ACHN (cell line): ENCODE results near the gene MAF.

Experiments
- DNase-seq: peaks from one replicate; pipeline ENCODE4 v3.0.0-alpha.2; 2015
- in situ Hi-C: cut with HindIII; loops from 2 replicates; pipeline ENCODE4 v1.10.0; 2017; ENCODE audit warnings: low sequenced_read_pairs, low pct_ligation_motif_present, low pct_unique_long_range_greater_than_20kb

The MAF gene

GRCh38 chr16:79597277-79598062, 3.1 kb downstream of the MAF start:
- no peak for DNase-seq
- in situ Hi-C loops, result no loop called here

GRCh38 chr16:79595931-79596450, 4.5 kb downstream of the MAF start:
- in situ Hi-C loops, result no loop called here
- DNase-seq, result no peak

- in situ Hi-C loops, result no loop called here
- no peak for DNase-seq
Observed at GRCh38 chr16:79595231-79595641, 5.3 kb downstream of the MAF start.

GRCh38 chr16:79593754-79594153, 6.8 kb downstream of the MAF start:
- in situ Hi-C loops, result no loop called here
- DNase-seq, result no peak

GRCh38 chr16:79593074-79593531, 7.4 kb downstream of the MAF start:
- no peak for DNase-seq

GRCh38 chr16:79592186-79592585, 8.4 kb downstream of the MAF start:
- in situ Hi-C loops, result no loop called here
- DNase-seq, result no peak

More at GRCh38 chr16:79593074-79593531, 7.4 kb downstream of the MAF start:
- in situ Hi-C loops, result no loop called here

- in situ Hi-C loops, result no loop called here
- no peak for DNase-seq
Observed at GRCh38 chr16:79589601-79590102, 10.9 kb downstream of the MAF start.

GRCh38 chr16:79587897-79588296, 12.6 kb downstream of the MAF start:
- DNase-seq, result no peak
- in situ Hi-C loops, result no loop called here

- DNase-seq, result no peak
- in situ Hi-C loops, result no loop called here
Observed at GRCh38 chr16:79587296-79587695, 13.2 kb downstream of the MAF start.

GRCh38 chr16:79582789-79583188, 17.7 kb downstream of the MAF start:
- in situ Hi-C loops, result no loop called here
- DNase-seq, result no peak

- DNase-seq, result no peak
- in situ Hi-C loops, result no loop called here
Observed at GRCh38 chr16:79580453-79581191, 19.9 kb downstream of the MAF start.

- in situ Hi-C loops, result no loop called here
- DNase-seq, result no peak
Observed at GRCh38 chr16:79576602-79577001, 23.9 kb downstream of the MAF start.

- in situ Hi-C loops, result no loop called here
- DNase-seq, result no peak
Observed at GRCh38 chr16:79573884-79574283, 26.7 kb downstream of the MAF start.

- no peak for DNase-seq
- in situ Hi-C loops, result no loop called here
Observed at GRCh38 chr16:79573071-79573470, 27.5 kb downstream of the MAF start.

GRCh38 chr16:79571903-79572535, 28.5 kb downstream of the MAF start:
- no peak for DNase-seq
- in situ Hi-C loops, result no loop called here

GRCh38 chr16:79571065-79571902, 29.3 kb downstream of the MAF start:
- in situ Hi-C loops, result no loop called here
- no peak for DNase-seq

GRCh38 chr16:79564671-79565107, 35.8 kb downstream of the MAF start:
- in situ Hi-C loops, result no loop called here
- DNase-seq, result no peak

- in situ Hi-C loops, result no loop called here
- no peak for DNase-seq
Observed at GRCh38 chr16:79563921-79564320, 36.6 kb downstream of the MAF start.
